ENCODE measurements around the gene DBH. TPM values are rescaled to one million over a fixed set of nuclear protein-coding genes. Genes with fewer than 3 reads are reported as not detected.

DBH gene
- total RNA-seq, 3 donors from 2014 or later (not counting 1 experiment from before 2014, with no cell fraction given) = not detected

DNA sequence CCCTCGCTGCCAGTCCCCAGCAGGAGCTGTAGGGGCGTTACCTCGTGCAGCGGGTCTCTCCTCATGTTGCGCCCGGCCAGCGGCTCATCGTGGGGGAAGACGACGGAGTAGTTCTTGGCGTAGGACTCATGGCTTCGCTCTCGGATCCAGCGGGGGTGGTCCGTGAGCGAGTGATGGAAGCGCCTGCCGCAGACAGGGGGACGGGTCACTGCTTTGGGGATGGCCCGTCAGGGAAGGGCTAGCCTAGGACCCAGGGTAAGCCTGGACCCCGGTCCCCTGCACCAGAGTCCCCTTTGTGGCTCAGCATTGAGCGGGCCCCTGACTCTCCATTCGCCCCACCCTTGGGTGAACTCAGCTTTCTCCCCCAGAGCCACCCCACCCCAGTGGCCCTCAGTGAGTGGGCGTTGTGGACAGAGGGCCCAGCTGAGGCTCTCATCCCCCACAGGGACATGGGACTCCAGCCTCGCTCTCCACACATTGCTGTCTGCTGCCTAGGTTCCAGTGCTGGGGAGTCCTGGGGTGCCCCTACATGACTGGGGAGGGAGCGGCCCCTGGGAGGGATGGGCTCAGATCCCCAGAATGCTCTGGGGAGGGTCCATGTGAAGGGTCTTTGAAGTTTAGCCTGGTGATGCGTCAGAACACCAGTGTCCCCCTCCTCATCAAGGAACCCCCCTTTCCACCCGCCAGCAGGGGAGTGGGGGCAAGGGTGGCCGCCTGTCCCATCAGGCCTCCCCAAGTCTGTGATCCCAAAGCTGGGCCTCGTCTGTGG lies 72.3 kb downstream of the DBH start:
- Mint-ChIP-seq H3K9me3 (no peaks in the 10 kb centered on the region), H3K36me3 (no peaks in the 10 kb centered on the region), H3K27ac (no peak overlapping the region), H3K4me3 (no peak overlapping the region), H3K27me3 (ENCODE audit: low read depth in 2 of 2) (no peaks in the 10 kb centered on the region), H3K4me1 (no peaks in the 10 kb centered on the region)
- H3K27ac ChIP-seq (ENCODE audit: low read length) = no peak overlapping the region
- DNase-seq (no peak), ATAC-seq (no peak)
- no peaks in the 10 kb centered on the region for H3K27me3 ChIP-seq (ENCODE audit: control insufficient read depth, insufficient read depth, low read length)
- no peak overlapping the region for H3K4me3 ChIP-seq (ENCODE audit: low read length)
- H3K36me3 ChIP-seq (ENCODE audit: control insufficient read depth, insufficient read depth, low read length) = no peaks in the 10 kb centered on the region
- H3K9me3 ChIP-seq (ENCODE audit: control insufficient read depth, insufficient read depth, low read length) = no peaks in the 10 kb centered on the region
- 92% methylated on average over 29 of the region's 30 CpGs for WGBS (ENCODE audit: insufficient coverage)
- TF ChIP-seq CTCF (IDR thresholded peaks at IDR 0.05) = no peak
- H3K4me1 ChIP-seq (ENCODE audit: control insufficient read depth, insufficient read depth, low read length) = peaks cover 6% of the 10 kb centered on the region
- intact Hi-C loops (cut with micrococcal nuclease) = no loop called here

Other genes with a start within 250 kb of the DBH start
- gene REXO4, start 218.4 kb upstream of the DBH start, total RNA-seq = 10 to 100 TPM; 14.2 to 21.6 (median 18.8) TPM
- gene ADAMTS13, start 214.0 kb upstream of the DBH start, total RNA-seq = 1 to 10 TPM; 2.3 to 3.0 (median 2.8) TPM
- 1 to 10 TPM; 4.5 to 8.3 (median 5.4) TPM for gene CACFD1, start 176.4 kb upstream of the DBH start, total RNA-seq
- gene SLC2A6, start 157.3 kb upstream of the DBH start, total RNA-seq = 10 to 100 TPM in 2 of 3 donors, 1 to 10 TPM in 1; 5.0 to 20.1 (median 18.5) TPM
- not detected for gene MYMK, start 111.4 kb upstream of the DBH start, total RNA-seq
- gene ADAMTSL2, start 101.7 kb upstream of the DBH start, total RNA-seq = not detected
- not detected for gene FAM163B, start 27.0 kb upstream of the DBH start, total RNA-seq
- gene SARDH, start 102.0 kb downstream of the DBH start, total RNA-seq = 1 to 10 TPM; 2.2 to 6.8 (median 4.1) TPM

All from natural killer cell (primary cell).